HepG2 (cell line): ENCODE measurements around the gene STK32C. TPM values are rescaled to one million over a fixed set of nuclear protein-coding genes. Genes with fewer than 3 reads are reported as not detected.

Experiments used
- ARHGAP35 ChIP-seq: sonication (generic); formaldehyde crosslinking; IDR thresholded peaks from 2 replicates; pipeline ENCODE4 v1.9.0; 2022; ENCODE audit warnings: mild to moderate bottlenecking, inconsistent platforms, moderate library complexity, missing genetic modification reagents, borderline replicate concordance
- ERF ChIP-seq: IDR thresholded peaks from 2 replicates; pipeline ENCODE4 v1.6.1; 2018; ENCODE audit warnings: missing biosample characterization, missing genetic modification reagents
- ESRRA ChIP-seq: sonication (generic); formaldehyde crosslinking; IDR thresholded peaks from 2 replicates; pipeline ENCODE4 v1.5.1; 2020; ENCODE audit warnings: mild to moderate bottlenecking, low read depth, missing genetic modification reagents
- HBP1 ChIP-seq: IDR thresholded peaks from 2 replicates; pipeline ENCODE4 v1.6.1; 2016; ENCODE audit warnings: low read depth, control low read depth
- HIVEP1 ChIP-seq: sonication (generic); formaldehyde crosslinking; IDR thresholded peaks from 2 replicates; pipeline ENCODE4 v1.4.0; 2020; ENCODE audit warnings: mild to moderate bottlenecking, missing genetic modification reagents
- HNRNPH1 ChIP-seq: fragments of 200-400 bp; formaldehyde crosslinking; optimal IDR thresholded peaks from 2 replicates; pipeline ENCODE3; 2017; ENCODE audit warnings: mild to moderate bottlenecking, low read depth, low read length
- HOMEZ ChIP-seq: IDR thresholded peaks from 2 replicates; pipeline ENCODE4 v1.6.1; 2016; ENCODE audit warnings: low read depth
- KAT7 ChIP-seq: IDR thresholded peaks from 2 replicates; pipeline ENCODE4 v1.6.1; 2018; ENCODE audit warnings: borderline replicate concordance, missing compliant biosample characterization
- MYNN ChIP-seq: sonication (generic); formaldehyde crosslinking; IDR thresholded peaks from 2 replicates; pipeline ENCODE4 v1.4.0; 2020; ENCODE audit warnings: mild to moderate bottlenecking, low read depth, missing genetic modification reagents
- PAX8 ChIP-seq: sonication (generic); formaldehyde crosslinking; IDR thresholded peaks from 2 replicates; pipeline ENCODE4 v1.8.0; 2022; ENCODE audit warnings: mild to moderate bottlenecking, missing genetic modification reagents, borderline replicate concordance
- RFX1 ChIP-seq: fragments of 450-650 bp; IDR thresholded peaks from 2 replicates; pipeline ENCODE4 v1.6.1; 2017
- RORA ChIP-seq: sonication (generic); formaldehyde crosslinking; IDR thresholded peaks from 2 replicates; pipeline ENCODE4 v1.5.0; 2020; ENCODE audit warnings: mild to moderate bottlenecking, missing genetic modification reagents, moderate library complexity
- SALL1 ChIP-seq: sonication (generic); formaldehyde crosslinking; IDR thresholded peaks from 2 replicates; pipeline ENCODE4 v1.8.0; 2022; ENCODE audit warnings: mild to moderate bottlenecking, missing genetic modification reagents
- SIN3A ChIP-seq: IDR thresholded peaks from 2 replicates; pipeline ENCODE4 v1.6.1; 2011; ENCODE audit warnings: low read depth, mild to moderate bottlenecking, control low read depth, low read length, borderline replicate concordance
- SNAI1 ChIP-seq: sonication (generic); formaldehyde crosslinking; IDR thresholded peaks from 2 replicates; pipeline ENCODE4 v1.5.0; 2020; ENCODE audit warnings: mild to moderate bottlenecking, missing genetic modification reagents, borderline replicate concordance
- SSRP1 ChIP-seq: IDR thresholded peaks from 2 replicates; pipeline ENCODE4 v1.6.1; 2016; ENCODE audit warnings: control low read depth
- TAF1 ChIP-seq: sonication (generic); formaldehyde crosslinking; IDR thresholded peaks from 2 replicates; pipeline ENCODE4 v1.4.0; 2020; ENCODE audit warnings: missing genetic modification reagents
- THYN1 ChIP-seq: sonication (generic); formaldehyde crosslinking; IDR thresholded peaks from 2 replicates; pipeline ENCODE4 v1.8.1; 2023; ENCODE audit warnings: low read depth, mild to moderate bottlenecking, moderate library complexity, missing genetic modification reagents, borderline replicate concordance
- ZBTB42 ChIP-seq: sonication (generic); formaldehyde crosslinking; IDR thresholded peaks from 2 replicates; pipeline ENCODE4 v1.5.0; 2020; ENCODE audit warnings: mild to moderate bottlenecking, missing genetic modification reagents
- ZKSCAN5 ChIP-seq: sonication (generic); formaldehyde crosslinking; IDR thresholded peaks from 2 replicates; pipeline ENCODE4 v1.5.1; 2020; ENCODE audit warnings: mild to moderate bottlenecking, missing genetic modification reagents
- ZNF24 ChIP-seq: fragments of 450-650 bp; IDR thresholded peaks from 2 replicates; pipeline ENCODE4 v1.6.1; 2017; ENCODE audit warnings: antibody characterized with exemption, mild to moderate bottlenecking
- ZNF350 ChIP-seq: sonication (generic); formaldehyde crosslinking; IDR thresholded peaks from 2 replicates; pipeline ENCODE4 v1.4.0; 2020; ENCODE audit warnings: mild to moderate bottlenecking, low read depth, missing genetic modification reagents, borderline replicate concordance
- ZSCAN5A ChIP-seq: sonication (generic); formaldehyde crosslinking; IDR thresholded peaks from 2 replicates; pipeline ENCODE4 v1.8.0; 2022; ENCODE audit warnings: mild to moderate bottlenecking, missing genetic modification reagents, borderline replicate concordance
- polyA plus RNA-seq, 8 experiments: library from polyadenylated mRNA; depleted of rRNA in 3 of 8; stranded (reverse) in 7 of 8; unstranded in 1 of 8; fragments of >200 nt; fragmentation: Illumina TruSeq in 4 of 8; extraction: Trizol in 4 of 8; gene quantifications; 2 replicates each; pipeline versions ENCODE4 v1.2.1 to v1.2.3, GENCODE V29; 2011 to 2016; ENCODE audit warnings: low read depth in 4 of 8, missing spikeins in 1 of 8, mixed read lengths in 1 of 8; ENCODE audit not compliant: insufficient read depth in 1 of 8
- total RNA-seq, 5 experiments: library from RNA; depleted of rRNA; stranded (reverse); fragments of >200 nt; fragmentation: Illumina TruSeq; extraction: Trizol; gene quantifications; 2 replicates each; pipeline ENCODE4 v1.2.3, GENCODE V29; 2016; ENCODE audit warnings: low read depth in 1 of 5
- TF ChIP-seq, protein P1 (sequence below): IDR thresholded peaks from 2 replicates; pipeline ENCODE4 v1.6.1; 2018; ENCODE audit warnings: missing genetic modification reagents, mild to moderate bottlenecking, missing compliant biosample characterization
- TF ChIP-seq, protein P2 (sequence below): sonication (generic); formaldehyde crosslinking; IDR thresholded peaks from 2 replicates; pipeline ENCODE4 v1.8.0; 2022; ENCODE audit warnings: mild to moderate bottlenecking, missing genetic modification reagents, moderate library complexity

Gene STK32C
- total and polyA plus RNA-seq, 2 of the 13 experiments (the other 11 are each of a cell fraction or from before 2014, with no cell fraction given), result 10.9 to 19.4 TPM

DNA sequence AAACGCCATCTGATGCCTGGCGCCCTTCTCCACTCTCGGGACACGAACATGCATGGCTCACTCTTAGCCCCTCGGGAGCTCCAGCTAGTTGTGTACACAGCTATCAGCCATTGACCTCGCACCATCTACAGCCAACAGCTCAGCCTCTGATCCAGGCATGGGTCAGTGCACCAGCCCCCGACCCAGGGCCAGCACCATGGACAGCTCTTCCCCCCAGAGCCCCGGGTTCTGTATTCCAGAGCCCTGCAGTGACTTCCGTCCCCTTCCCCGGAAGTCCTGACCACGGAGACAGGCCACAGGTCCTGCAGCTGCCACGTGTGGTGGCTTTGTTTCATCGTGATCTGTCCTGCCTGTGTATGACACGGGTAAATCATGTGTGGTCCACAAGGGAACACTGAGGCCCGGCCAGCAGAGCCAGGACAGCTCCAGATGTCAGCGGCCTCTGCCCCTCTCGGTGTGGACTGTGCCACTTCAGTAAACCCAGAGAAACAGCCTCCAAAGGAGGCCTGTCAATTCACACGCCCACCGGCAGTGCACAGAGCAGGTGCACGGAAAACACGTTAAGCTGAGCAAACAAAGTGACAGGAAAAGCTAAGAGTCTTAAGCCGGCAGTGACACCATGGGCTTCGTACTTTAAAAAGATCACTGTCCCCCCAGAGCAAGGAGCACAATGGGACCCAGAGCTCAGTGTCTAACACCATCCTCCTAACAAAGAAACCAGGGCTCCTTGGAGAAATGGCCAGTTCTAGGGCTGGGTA, 13.0 kb downstream of the STK32C start (continued):
- TF ChIP-seq SALL1 (CRISPR knock-in tag) (peak; percentile 77), HBP1 (CRISPR knock-in tag) (0 out of 2 replicates have a peak, but pooled peaks have one; percentile 61), SNAI1 (no peak), TAF1 (no peak), HNRNPH1 (no peak), ERF (CRISPR knock-in tag) (0 out of 2 replicates have a peak, but pooled peaks have one; percentile 24), RFX1 (no peak), ARHGAP35 (CRISPR knock-in tag) (no peak), HIVEP1 (CRISPR knock-in tag) (no peak), KAT7 (CRISPR knock-in tag) (no peak), ZNF350 (CRISPR knock-in tag) (no peak), THYN1 (no peak), RORA (CRISPR knock-in tag) (no peak), ZSCAN5A (CRISPR knock-in tag) (no peak), ZNF24 (no peak), ZKSCAN5 (no peak), HOMEZ (no peak), PAX8 (CRISPR knock-in tag) (no peak), SIN3A (no peak), MYNN (CRISPR knock-in tag) (no peak), ESRRA (CRISPR knock-in tag) (no peak), ZBTB42 (CRISPR knock-in tag) (no peak), SSRP1 (CRISPR knock-in tag) (no peak)
- TF ChIP-seq, protein P1, sequence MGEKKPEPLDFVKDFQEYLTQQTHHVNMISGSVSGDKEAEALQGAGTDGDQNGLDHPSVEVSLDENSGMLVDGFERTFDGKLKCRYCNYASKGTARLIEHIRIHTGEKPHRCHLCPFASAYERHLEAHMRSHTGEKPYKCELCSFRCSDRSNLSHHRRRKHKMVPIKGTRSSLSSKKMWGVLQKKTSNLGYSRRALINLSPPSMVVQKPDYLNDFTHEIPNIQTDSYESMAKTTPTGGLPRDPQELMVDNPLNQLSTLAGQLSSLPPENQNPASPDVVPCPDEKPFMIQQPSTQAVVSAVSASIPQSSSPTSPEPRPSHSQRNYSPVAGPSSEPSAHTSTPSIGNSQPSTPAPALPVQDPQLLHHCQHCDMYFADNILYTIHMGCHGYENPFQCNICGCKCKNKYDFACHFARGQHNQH (CRISPR knock-in tag), result no peak
- TF ChIP-seq, protein P2, sequence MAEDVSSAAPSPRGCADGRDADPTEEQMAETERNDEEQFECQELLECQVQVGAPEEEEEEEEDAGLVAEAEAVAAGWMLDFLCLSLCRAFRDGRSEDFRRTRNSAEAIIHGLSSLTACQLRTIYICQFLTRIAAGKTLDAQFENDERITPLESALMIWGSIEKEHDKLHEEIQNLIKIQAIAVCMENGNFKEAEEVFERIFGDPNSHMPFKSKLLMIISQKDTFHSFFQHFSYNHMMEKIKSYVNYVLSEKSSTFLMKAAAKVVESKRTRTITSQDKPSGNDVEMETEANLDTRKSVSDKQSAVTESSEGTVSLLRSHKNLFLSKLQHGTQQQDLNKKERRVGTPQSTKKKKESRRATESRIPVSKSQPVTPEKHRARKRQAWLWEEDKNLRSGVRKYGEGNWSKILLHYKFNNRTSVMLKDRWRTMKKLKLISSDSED, result no peak
